Osteoblast (primary cell): ENCODE measurements around the gene APBB1IP. TPM values are rescaled to one million over a fixed set of nuclear protein-coding genes. Genes with fewer than 3 reads are reported as not detected.
A peak's percentile ranks its signal among the peaks of the same experiment; 100 is the strongest.
"Not testable (repeated sequence)": the region's sequence is repeated elsewhere in the genome, so short reads cannot be mapped to it uniquely, and the experiment has no call there.

ENCODE experiments used
- DNase-seq: peaks from one replicate; pipeline ENCODE4 v3.0.0; 2011; ENCODE audit warnings: low spot score, mixed read lengths; ENCODE audit not compliant: insufficient read length; ENCODE audit errors: missing footprints
- H2AFZ ChIP-seq: 2 replicates; pipeline ENCODE4 v1.6.0; 2011; ENCODE audit warnings: mild to moderate bottlenecking, low read length
- H3K27ac ChIP-seq: 2 replicates; pipeline ENCODE4 v1.5.1; 2011; ENCODE audit warnings: mild to moderate bottlenecking, low read depth, low read length, moderate library complexity
- H3K27me3 ChIP-seq: 2 replicates; pipeline ENCODE4 v1.6.0; 2012; ENCODE audit warnings: mild to moderate bottlenecking, control low read depth, inconsistent platforms, low read length, moderate library complexity; ENCODE audit not compliant: insufficient read depth
- H3K36me3 ChIP-seq: 2 replicates; pipeline ENCODE4 v1.5.1; 2011; ENCODE audit warnings: mild to moderate bottlenecking, low read length, control low read depth, moderate library complexity; ENCODE audit not compliant: insufficient read depth
- H3K4me1 ChIP-seq: 2 replicates; pipeline ENCODE4 v1.5.1; 2011; ENCODE audit warnings: mild to moderate bottlenecking, low read length, control low read depth, moderate library complexity; ENCODE audit not compliant: insufficient read depth
- H3K4me2 ChIP-seq: 2 replicates; pipeline ENCODE4 v1.6.0; 2011; ENCODE audit warnings: mild to moderate bottlenecking, low read length; ENCODE audit not compliant: insufficient read depth
- H3K4me3 ChIP-seq: fragments of 200-600 bp; sonication (generic); 3 replicates; pipeline ENCODE4 v1.5.1; 2012; ENCODE audit warnings: mild to moderate bottlenecking, low read length, inconsistent platforms; ENCODE audit not compliant: insufficient read depth
- H3K79me2 ChIP-seq: 2 replicates; pipeline ENCODE4 v1.6.0; 2012; ENCODE audit warnings: mild to moderate bottlenecking, low read length, control low read depth, inconsistent platforms; ENCODE audit not compliant: insufficient read depth
- H3K9me3 ChIP-seq: 2 replicates; pipeline ENCODE4 v1.5.1; 2011; ENCODE audit warnings: low read depth, low read length, control low read depth
- H4K20me1 ChIP-seq: 2 replicates; pipeline ENCODE4 v1.6.0; 2012; ENCODE audit warnings: mild to moderate bottlenecking, low read length, control low read depth; ENCODE audit not compliant: insufficient read depth
- total RNA-seq: library from RNA; depleted of rRNA; stranded (reverse); fragments of >200 nt; gene quantifications from 2 replicates; pipeline ENCODE4 v1.2.3, GENCODE V29; 2012
- TF ChIP-seq, protein P1 (sequence below): IDR thresholded peaks from 2 replicates; pipeline ENCODE4 v1.5.1; 2011; ENCODE audit warnings: mild to moderate bottlenecking, low read depth, low read length, moderate library complexity; ENCODE audit errors: extremely low read depth

Gene APBB1IP
- total RNA-seq, 1 donor: 14.8 TPM

- Histone ChIP-seq H3K9me3 (no peaks in the 10 kb centered on the region), H3K27me3 (no peaks in the 10 kb centered on the region), H2AFZ (no peak overlapping the region), H3K36me3 (no peaks in the 10 kb centered on the region), H3K27ac (no peak overlapping the region), H3K79me2 (no peaks in the 10 kb centered on the region), H3K4me1 (peaks cover 5% of the 10 kb centered on the region), H4K20me1 (no peaks in the 10 kb centered on the region), H3K4me2 (no peak overlapping the region), H3K4me3 (no peak overlapping the region)
- TF ChIP-seq, protein P1, sequence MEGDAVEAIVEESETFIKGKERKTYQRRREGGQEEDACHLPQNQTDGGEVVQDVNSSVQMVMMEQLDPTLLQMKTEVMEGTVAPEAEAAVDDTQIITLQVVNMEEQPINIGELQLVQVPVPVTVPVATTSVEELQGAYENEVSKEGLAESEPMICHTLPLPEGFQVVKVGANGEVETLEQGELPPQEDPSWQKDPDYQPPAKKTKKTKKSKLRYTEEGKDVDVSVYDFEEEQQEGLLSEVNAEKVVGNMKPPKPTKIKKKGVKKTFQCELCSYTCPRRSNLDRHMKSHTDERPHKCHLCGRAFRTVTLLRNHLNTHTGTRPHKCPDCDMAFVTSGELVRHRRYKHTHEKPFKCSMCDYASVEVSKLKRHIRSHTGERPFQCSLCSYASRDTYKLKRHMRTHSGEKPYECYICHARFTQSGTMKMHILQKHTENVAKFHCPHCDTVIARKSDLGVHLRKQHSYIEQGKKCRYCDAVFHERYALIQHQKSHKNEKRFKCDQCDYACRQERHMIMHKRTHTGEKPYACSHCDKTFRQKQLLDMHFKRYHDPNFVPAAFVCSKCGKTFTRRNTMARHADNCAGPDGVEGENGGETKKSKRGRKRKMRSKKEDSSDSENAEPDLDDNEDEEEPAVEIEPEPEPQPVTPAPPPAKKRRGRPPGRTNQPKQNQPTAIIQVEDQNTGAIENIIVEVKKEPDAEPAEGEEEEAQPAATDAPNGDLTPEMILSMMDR: no peak
- DNase-seq: no peak
These were observed 30.6 kb downstream of the APBB1IP start for GRCh38 chr10:26468700-26469099.

GRCh38 chr10:26472492-26472778, 34.3 kb downstream of the APBB1IP start:
- Histone ChIP-seq H3K27ac (no peak overlapping the region), H3K79me2 (no peaks in the 10 kb centered on the region), H3K4me3 (no peak overlapping the region), H2AFZ (no peak overlapping the region), H3K27me3 (no peaks in the 10 kb centered on the region), H3K4me2 (no peak overlapping the region), H3K9me3 (no peaks in the 10 kb centered on the region), H3K4me1 (peaks cover 5% of the 10 kb centered on the region), H4K20me1 (no peaks in the 10 kb centered on the region), H3K36me3 (no peaks in the 10 kb centered on the region)
- DNase-seq: no peak
- TF ChIP-seq, protein P1: no peak

GRCh38 chr10:26474026-26474425, 35.9 kb downstream of the APBB1IP start:
- Histone ChIP-seq H3K4me2 (no peak overlapping the region), H3K79me2 (no peaks in the 10 kb centered on the region), H2AFZ (peak overlapping the region; percentile 14), H3K36me3 (no peaks in the 10 kb centered on the region), H3K4me3 (no peak overlapping the region), H3K4me1 (no peaks in the 10 kb centered on the region), H3K27me3 (no peaks in the 10 kb centered on the region), H4K20me1 (no peaks in the 10 kb centered on the region), H3K27ac (no peak overlapping the region), H3K9me3 (no peaks in the 10 kb centered on the region)
- no peak for DNase-seq
- TF ChIP-seq, protein P1: no peak

DNA sequence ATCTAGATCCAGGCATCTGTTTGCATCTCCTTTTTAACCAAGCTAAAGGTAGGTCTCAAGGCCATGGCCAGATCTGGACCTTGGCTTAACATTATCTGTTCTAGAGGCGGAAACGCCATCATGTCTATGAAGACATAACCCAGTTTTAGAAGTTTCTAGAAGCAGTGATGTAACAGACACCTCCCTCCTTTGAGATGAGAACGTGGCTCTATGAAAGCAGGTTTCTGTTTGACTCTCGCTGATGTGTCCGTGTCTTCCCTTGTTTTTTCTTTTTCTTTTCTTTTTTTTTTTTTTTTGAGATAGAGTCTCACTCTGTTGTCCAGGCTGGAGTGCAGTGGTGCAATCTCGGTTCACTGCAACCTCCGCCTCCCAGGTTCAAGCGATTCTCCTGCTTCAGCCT, 36.7 kb downstream of the APBB1IP start:
- H3K36me3 ChIP-seq, H3K27me3 ChIP-seq, H3K4me2 ChIP-seq, H3K27ac ChIP-seq, H3K79me2 ChIP-seq, DNase-seq, H3K9me3 ChIP-seq, H4K20me1 ChIP-seq, H2AFZ ChIP-seq, H3K4me3 ChIP-seq, H3K4me1 ChIP-seq: not testable (repeated sequence)

GRCh38 chr10:26475386-26475785, 37.2 kb downstream of the APBB1IP start:
- Histone ChIP-seq H3K9me3 (no peaks in the 10 kb centered on the region), H3K36me3 (no peaks in the 10 kb centered on the region), H3K79me2 (no peaks in the 10 kb centered on the region), H3K4me3 (no peak overlapping the region), H3K27ac (no peak overlapping the region), H3K4me1 (no peaks in the 10 kb centered on the region), H2AFZ (no peak overlapping the region), H3K4me2 (no peak overlapping the region), H3K27me3 (no peaks in the 10 kb centered on the region), H4K20me1 (no peaks in the 10 kb centered on the region)
- DNase-seq: peak; percentile 9
- TF ChIP-seq, protein P1: no peak
